Aorta (tissue), 5 donors: ENCODE data around the gene MYO1A. TPM values are rescaled to one million over a fixed set of nuclear protein-coding genes. Genes with fewer than 3 reads are reported as not detected.

Experiments
- ATAC-seq: fragments of 200-7000 bp; cut with Tn5 transposase; one replicate; pipeline ENCODE4 v1.9.1; 2022; ENCODE audit warnings: moderate library complexity; ENCODE audit not compliant: low FRiP score
- DNase-seq, 2 donors: peaks; one replicate each; pipeline ENCODE4 v3.0.0-alpha.2; 2020
- H3K27ac ChIP-seq, 2 donors: one replicate each; pipeline ENCODE4 v1.5.1; 2013; ENCODE audit warnings: low read length in 2 of 2, mild to moderate bottlenecking in 2 of 2, moderate library complexity in 2 of 2, control low read depth in 1 of 2, inconsistent platforms in 1 of 2, low read depth in 1 of 2
- H3K27me3 ChIP-seq, 2 donors: one replicate each; pipeline ENCODE4 v1.6.1; 2013; ENCODE audit warnings: control low read depth in 1 of 2, low read length in 1 of 2, mild to moderate bottlenecking in 1 of 2, moderate library complexity in 1 of 2; ENCODE audit not compliant: insufficient read depth in 2 of 2, control insufficient read depth in 1 of 2
- H3K36me3 ChIP-seq, 2 donors: one replicate each; pipeline ENCODE4 v1.6.1; 2013; ENCODE audit warnings: control low read depth in 1 of 2, low read length in 1 of 2, mild to moderate bottlenecking in 1 of 2; ENCODE audit not compliant: insufficient read depth in 2 of 2, control insufficient read depth in 1 of 2
- H3K4me1 ChIP-seq, 2 donors: one replicate each; pipeline ENCODE4 v1.6.1; 2013; ENCODE audit warnings: low read length in 2 of 2, control low read depth in 1 of 2, mild to moderate bottlenecking in 1 of 2, moderate library complexity in 1 of 2; ENCODE audit not compliant: insufficient read depth in 2 of 2, control insufficient read depth in 1 of 2
- H3K4me3 ChIP-seq, 2 donors: one replicate each; pipeline ENCODE4 v1.5.1; 2013; ENCODE audit warnings: low read length in 2 of 2, control low read depth in 1 of 2, mild to moderate bottlenecking in 1 of 2
- H3K9me3 ChIP-seq: one replicate; pipeline ENCODE4 v1.6.1; 2013; ENCODE audit warnings: mild to moderate bottlenecking, low read length; ENCODE audit not compliant: control insufficient read depth
- WGBS, 2 donors: extraction: QIAGEN DNeasy Blood & Tissue Kit; methylation state at CpG; one replicate each; pipeline ENCODE4 v1.1.7; 2013; 5-methylcytosine and 5-hydroxymethylcytosine counted together
- intact Hi-C, 2 donors: fragments of 100-400 bp; cut with DNase I; formaldehyde crosslinking; loops; one replicate each; pipeline versions ENCODE4 v1.14.2 to v1.15.0; 2022
- polyA plus RNA-seq, 2 donors: library from polyadenylated mRNA; stranded (reverse); fragments of 200-250 nt; gene quantifications; one replicate each; pipeline ENCODE4 v1.2.3, GENCODE V29; 2013
- total RNA-seq, 2 donors: library from RNA; stranded (reverse); fragmentation: NEBNext Ultra II Directional; extraction: Animal tissue kit (Norgen Biotek cat#: 25700); gene quantifications; one replicate each; pipeline ENCODE4 v1.2.1, GENCODE V29; 2021
- donor health status: healthy with polysubstance abuse.
- donor health status: Bipolar disorder and iron deficiency.
- donor health status: DM: no; HTN: no; CAD: no.
- donor health status: DM: no; HTN: no; CAD: no.
- donor health status: DM: yes; HTN: yes; CAD: no.

Gene MYO1A
- total and polyA plus RNA-seq, 4 donors, result 0.05 to 77.4 (median 1.0) TPM

GRCh38 chr12:56999456-56999855 lies 50.5 kb downstream of the MYO1A start:
- ATAC-seq, result no peak
- Histone ChIP-seq H3K4me1 (no peaks in the 10 kb centered on the region), H3K27me3 (no peaks in the 10 kb centered on the region), H3K4me3 (no peak overlapping the region), H3K27ac (no peak overlapping the region), H3K9me3 (no peaks in the 10 kb centered on the region), H3K36me3 (peaks cover 0 to 5% of the 10 kb centered on the region in 2 donors)
- DNase-seq, result no peak
- WGBS, 2 donors, result 76 to 77% methylated on average over 4 of the region's 4 CpGs
- intact Hi-C loops, result no loop called here

- intact Hi-C loops, result no loop called here
Measured at GRCh38 chr12:56998981-56999380, 50.9 kb downstream of the MYO1A start.

GRCh38 chr12:56998316-56998715 lies 51.6 kb downstream of the MYO1A start:
- Histone ChIP-seq H3K27ac (no peak overlapping the region), H3K4me1 (no peaks in the 10 kb centered on the region), H3K27me3 (no peaks in the 10 kb centered on the region), H3K4me3 (no peak overlapping the region), H3K9me3 (no peaks in the 10 kb centered on the region), H3K36me3 (peaks cover 0 to 3% of the 10 kb centered on the region in 2 donors)
- DNase-seq (no peak), ATAC-seq (no peak)
- intact Hi-C loops, result no loop called here
- 77 to 83% methylated on average over 6 of the region's 6 CpGs for WGBS, 2 donors

More at GRCh38 chr12:56998981-56999380, 50.9 kb downstream of the MYO1A start:
- no peak overlapping the region for H3K27ac ChIP-seq
- no peaks in the 10 kb centered on the region for H3K27me3 ChIP-seq
- H3K4me3 ChIP-seq, result no peak overlapping the region
- ATAC-seq (no peak), DNase-seq (no peak)
- no peaks in the 10 kb centered on the region for H3K4me1 ChIP-seq
- peaks cover 0 to 5% of the 10 kb centered on the region in 2 donors for H3K36me3 ChIP-seq
- H3K9me3 ChIP-seq, result no peaks in the 10 kb centered on the region
- 70 to 76% methylated on average over 4 of the region's 4 CpGs for WGBS, 2 donors

- Histone ChIP-seq H3K27ac (no peak overlapping the region), H3K4me1 (no peaks in the 10 kb centered on the region), H3K36me3 (peaks cover 0 to 2% of the 10 kb centered on the region in 2 donors), H3K4me3 (no peak overlapping the region), H3K9me3 (no peaks in the 10 kb centered on the region), H3K27me3 (no peaks in the 10 kb centered on the region)
- ATAC-seq (no peak), DNase-seq (no peak)
- intact Hi-C loops, result no loop called here
- WGBS, 2 donors, result 70 to 72% methylated on average over 12 of the region's 12 CpGs
Measured at GRCh38 chr12:56996793-56997545, 53.0 kb downstream of the MYO1A start.

- intact Hi-C loops, result no loop called here
- H3K36me3 ChIP-seq, result peaks cover 0 to 2% of the 10 kb centered on the region in 2 donors
- ATAC-seq (no peak), DNase-seq (no peak)
- H3K27ac ChIP-seq, result no peak overlapping the region
- no peaks in the 10 kb centered on the region for H3K9me3 ChIP-seq
- H3K27me3 ChIP-seq, result no peaks in the 10 kb centered on the region
- no peak overlapping the region for H3K4me3 ChIP-seq
- no peaks in the 10 kb centered on the region for H3K4me1 ChIP-seq
- 90 to 94% methylated on average over 11 of the region's 11 CpGs for WGBS, 2 donors
Measured at GRCh38 chr12:56995930-56996496, 53.9 kb downstream of the MYO1A start.

- Histone ChIP-seq H3K36me3 (peaks cover 0 to 2% of the 10 kb centered on the region in 2 donors), H3K27me3 (no peaks in the 10 kb centered on the region), H3K4me1 (no peaks in the 10 kb centered on the region), H3K4me3 (no peak overlapping the region), H3K27ac (no peak overlapping the region), H3K9me3 (no peaks in the 10 kb centered on the region)
- intact Hi-C loops, result no loop called here
- WGBS, 2 donors, result 91 to 93% methylated on average over 26 of the region's 26 CpGs
- no peak for ATAC-seq
- no peak for DNase-seq
Measured at GRCh38 chr12:56995201-56995929, 54.6 kb downstream of the MYO1A start.

- H3K27me3 ChIP-seq, result no peaks in the 10 kb centered on the region
- H3K4me3 ChIP-seq, result no peak overlapping the region
- H3K27ac ChIP-seq, result no peak overlapping the region
- no peak for ATAC-seq
- peaks cover 0 to 2% of the 10 kb centered on the region in 2 donors for H3K36me3 ChIP-seq
- DNase-seq, result no peak
- no peaks in the 10 kb centered on the region for H3K4me1 ChIP-seq
- no peaks in the 10 kb centered on the region for H3K9me3 ChIP-seq
- WGBS, 2 donors, result 57 to 62% methylated on average over 10 of the region's 10 CpGs
- intact Hi-C loops, result no loop called here
Measured at GRCh38 chr12:56994231-56994746, 55.6 kb downstream of the MYO1A start.

GRCh38 chr12:56993346-56993745 lies 56.6 kb downstream of the MYO1A start:
- Histone ChIP-seq H3K27ac (no peak overlapping the region), H3K9me3 (no peaks in the 10 kb centered on the region), H3K36me3 (peaks cover 0 to 2% of the 10 kb centered on the region in 2 donors), H3K4me3 (no peak overlapping the region), H3K27me3 (no peaks in the 10 kb centered on the region), H3K4me1 (no peaks in the 10 kb centered on the region)
- ATAC-seq, result no peak
- 72 to 74% methylated on average over 10 of the region's 10 CpGs for WGBS, 2 donors
- intact Hi-C loops, result no loop called here
- DNase-seq, result no peak
